SU-DHL-6 (cell line): ENCODE measurements around the gene MMRN2.
"Not testable (repeated sequence)": the region's sequence is repeated elsewhere in the genome, so short reads cannot be mapped to it uniquely, and the experiment has no call there.

Experiments used
- H2AFZ ChIP-seq: fragments of 200-600 bp; sonication (generic); 2 replicates; pipeline ENCODE4 v1.6.1; 2014; ENCODE audit warnings: low read depth, mild to moderate bottlenecking, moderate library complexity, mixed read lengths, antibody characterized with exemption, low read length; ENCODE audit not compliant: severe bottlenecking
- H3F3A ChIP-seq: fragments of 200-600 bp; shearing (Covaris generic); 2 replicates; pipeline ENCODE4 v1.6.0; 2016; ENCODE audit warnings: antibody characterized with exemption, mild to moderate bottlenecking; ENCODE audit not compliant: insufficient read depth
- H3K27ac ChIP-seq: fragments of 200-600 bp; sonication (generic); 2 replicates; pipeline ENCODE4 v1.5.1; 2016; ENCODE audit warnings: low read depth, mild to moderate bottlenecking, low read length, moderate library complexity, mixed read lengths
- H3K27me3 ChIP-seq: fragments of 200-600 bp; sonication (generic), shearing (Covaris generic); 2 replicates; pipeline ENCODE4 v1.6.0; 2014; ENCODE audit warnings: mild to moderate bottlenecking, low read length
- H3K36me3 ChIP-seq: fragments of 200-600 bp; sonication (generic); 2 replicates; pipeline ENCODE4 v1.6.1; 2014; ENCODE audit warnings: mild to moderate bottlenecking, low read length, mixed read lengths
- H3K4me2 ChIP-seq: fragments of 300-600, 200-600 bp; shearing (Covaris generic), sonication (generic); 2 replicates; pipeline ENCODE4 v1.6.0; 2014; ENCODE audit warnings: low read length, low read depth, mild to moderate bottlenecking; ENCODE audit not compliant: poor library complexity, severe bottlenecking
- H3K4me3 ChIP-seq: fragments of 200-600 bp; sonication (generic); 2 replicates; pipeline ENCODE4 v1.5.1; 2014; ENCODE audit warnings: antibody characterized with exemption, low read length, mild to moderate bottlenecking, mixed read lengths; ENCODE audit not compliant: insufficient read depth, poor library complexity, severe bottlenecking
- H3K79me2 ChIP-seq: fragments of 200-600 bp; sonication (generic); 2 replicates; pipeline ENCODE4 v1.6.1; 2014; ENCODE audit warnings: mild to moderate bottlenecking, low read length, moderate library complexity; ENCODE audit not compliant: insufficient read depth
- H3K9ac ChIP-seq: fragments of 200-600 bp; sonication (generic); 2 replicates; pipeline ENCODE4 v1.7.0; 2014; ENCODE audit warnings: mild to moderate bottlenecking, low read length
- H3K9me2 ChIP-seq: fragments of 200-600 bp; sonication (generic); replicated peaks from 2 replicates; pipeline ENCODE4 v1.6.1; 2014; ENCODE audit warnings: low read length; ENCODE audit not compliant: insufficient read depth
- H3K9me3 ChIP-seq: fragments of 200-600 bp; sonication (generic); 2 replicates; pipeline ENCODE4 v1.6.1; 2014; ENCODE audit warnings: low read length, mixed read lengths; ENCODE audit not compliant: insufficient read depth
- H4K20me1 ChIP-seq: fragments of 200-600 bp; sonication (generic); 2 replicates; pipeline ENCODE4 v1.6.1; 2014; ENCODE audit warnings: low read depth, mild to moderate bottlenecking, antibody characterized with exemption, low read length, moderate library complexity, mixed read lengths
- CTCF ChIP-seq: fragments of 200-600 bp; sonication (generic); IDR thresholded peaks from one replicate; pipeline ENCODE4 v1.5.1; 2017; ENCODE audit warnings: antibody characterized with exemption, mild to moderate bottlenecking, low read length, moderate library complexity; ENCODE audit not compliant: insufficient read depth, poor library complexity, severe bottlenecking
- EZH2phosphoT487 ChIP-seq: fragments of 200-600 bp; sonication (generic), shearing (Covaris generic); conservative IDR thresholded peaks from 2 replicates; pipeline ENCODE4 v1.6.1; 2018; ENCODE audit warnings: mild to moderate bottlenecking, antibody characterized with exemption, low read length, moderate library complexity, mixed read lengths

Gene MMRN2

GRCh38 chr10:86954681-86955500, 2.5 kb downstream of the MMRN2 start:
- Histone ChIP-seq H2AFZ (no peak overlapping the region), H3K9ac (no peak overlapping the region), H3K27ac (no peak overlapping the region), H3K4me2 (no peak overlapping the region), H3K9me3 (no peaks in the 10 kb centered on the region), H3K36me3 (no peaks in the 10 kb centered on the region), H3K79me2 (no peaks in the 10 kb centered on the region), H4K20me1 (no peaks in the 10 kb centered on the region), H3K9me2 (no peaks in the 10 kb centered on the region), H3K4me3 (no peak overlapping the region), H3K27me3 (no peaks in the 10 kb centered on the region), H3F3A (no peaks in the 10 kb centered on the region)
- TF ChIP-seq EZH2phosphoT487, result no peak

GRCh38 chr10:86953747-86954680, 3.4 kb downstream of the MMRN2 start:
- no peaks in the 10 kb centered on the region for H4K20me1 ChIP-seq
- no peak overlapping the region for H3K4me2 ChIP-seq
- H3K9me3 ChIP-seq, result no peaks in the 10 kb centered on the region
- no peaks in the 10 kb centered on the region for H3K9me2 ChIP-seq
- no peak overlapping the region for H3K27ac ChIP-seq
- no peaks in the 10 kb centered on the region for H3K27me3 ChIP-seq
- no peaks in the 10 kb centered on the region for H3K79me2 ChIP-seq
- no peak overlapping the region for H3K9ac ChIP-seq
- H2AFZ ChIP-seq, result no peak overlapping the region
- no peak overlapping the region for H3K4me3 ChIP-seq
- no peaks in the 10 kb centered on the region for H3F3A ChIP-seq
- no peak for TF ChIP-seq CTCF
- TF ChIP-seq EZH2phosphoT487, result no peak
- no peaks in the 10 kb centered on the region for H3K36me3 ChIP-seq

GRCh38 chr10:86952697-86953096, 4.7 kb downstream of the MMRN2 start:
- H3K9me2 ChIP-seq, H3K27me3 ChIP-seq, H3K27ac ChIP-seq, H4K20me1 ChIP-seq, H3K4me3 ChIP-seq, H3K79me2 ChIP-seq, H3F3A ChIP-seq, H3K36me3 ChIP-seq, H3K9ac ChIP-seq, H3K9me3 ChIP-seq, H2AFZ ChIP-seq, H3K4me2 ChIP-seq: not testable (repeated sequence)

- no peaks in the 10 kb centered on the region for H4K20me1 ChIP-seq
- no peaks in the 10 kb centered on the region for H3K9me3 ChIP-seq
Observed at GRCh38 chr10:86952106-86952505, 5.3 kb downstream of the MMRN2 start.

More at GRCh38 chr10:86952106-86952505, 5.3 kb downstream of the MMRN2 start:
- H3K4me3 ChIP-seq, result no peak overlapping the region
- no peaks in the 10 kb centered on the region for H3K27me3 ChIP-seq
- H3K9ac ChIP-seq, result no peak overlapping the region
- no peaks in the 10 kb centered on the region for H3K79me2 ChIP-seq
- H3K27ac ChIP-seq, result no peak overlapping the region
- TF ChIP-seq CTCF (no peak), EZH2phosphoT487 (no peak)
- no peaks in the 10 kb centered on the region for H3F3A ChIP-seq
- no peaks in the 10 kb centered on the region for H3K9me2 ChIP-seq
- H3K4me2 ChIP-seq, result no peak overlapping the region
- H3K36me3 ChIP-seq, result no peaks in the 10 kb centered on the region
- no peak overlapping the region for H2AFZ ChIP-seq
